Measurements from ENCODE around the gene FZD8.
"Not testable (repeated sequence)": the region's sequence is repeated elsewhere in the genome, so short reads cannot be mapped to it uniquely, and the experiment has no call there.

FZD8 gene, protein sequence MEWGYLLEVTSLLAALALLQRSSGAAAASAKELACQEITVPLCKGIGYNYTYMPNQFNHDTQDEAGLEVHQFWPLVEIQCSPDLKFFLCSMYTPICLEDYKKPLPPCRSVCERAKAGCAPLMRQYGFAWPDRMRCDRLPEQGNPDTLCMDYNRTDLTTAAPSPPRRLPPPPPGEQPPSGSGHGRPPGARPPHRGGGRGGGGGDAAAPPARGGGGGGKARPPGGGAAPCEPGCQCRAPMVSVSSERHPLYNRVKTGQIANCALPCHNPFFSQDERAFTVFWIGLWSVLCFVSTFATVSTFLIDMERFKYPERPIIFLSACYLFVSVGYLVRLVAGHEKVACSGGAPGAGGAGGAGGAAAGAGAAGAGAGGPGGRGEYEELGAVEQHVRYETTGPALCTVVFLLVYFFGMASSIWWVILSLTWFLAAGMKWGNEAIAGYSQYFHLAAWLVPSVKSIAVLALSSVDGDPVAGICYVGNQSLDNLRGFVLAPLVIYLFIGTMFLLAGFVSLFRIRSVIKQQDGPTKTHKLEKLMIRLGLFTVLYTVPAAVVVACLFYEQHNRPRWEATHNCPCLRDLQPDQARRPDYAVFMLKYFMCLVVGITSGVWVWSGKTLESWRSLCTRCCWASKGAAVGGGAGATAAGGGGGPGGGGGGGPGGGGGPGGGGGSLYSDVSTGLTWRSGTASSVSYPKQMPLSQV

DNA sequence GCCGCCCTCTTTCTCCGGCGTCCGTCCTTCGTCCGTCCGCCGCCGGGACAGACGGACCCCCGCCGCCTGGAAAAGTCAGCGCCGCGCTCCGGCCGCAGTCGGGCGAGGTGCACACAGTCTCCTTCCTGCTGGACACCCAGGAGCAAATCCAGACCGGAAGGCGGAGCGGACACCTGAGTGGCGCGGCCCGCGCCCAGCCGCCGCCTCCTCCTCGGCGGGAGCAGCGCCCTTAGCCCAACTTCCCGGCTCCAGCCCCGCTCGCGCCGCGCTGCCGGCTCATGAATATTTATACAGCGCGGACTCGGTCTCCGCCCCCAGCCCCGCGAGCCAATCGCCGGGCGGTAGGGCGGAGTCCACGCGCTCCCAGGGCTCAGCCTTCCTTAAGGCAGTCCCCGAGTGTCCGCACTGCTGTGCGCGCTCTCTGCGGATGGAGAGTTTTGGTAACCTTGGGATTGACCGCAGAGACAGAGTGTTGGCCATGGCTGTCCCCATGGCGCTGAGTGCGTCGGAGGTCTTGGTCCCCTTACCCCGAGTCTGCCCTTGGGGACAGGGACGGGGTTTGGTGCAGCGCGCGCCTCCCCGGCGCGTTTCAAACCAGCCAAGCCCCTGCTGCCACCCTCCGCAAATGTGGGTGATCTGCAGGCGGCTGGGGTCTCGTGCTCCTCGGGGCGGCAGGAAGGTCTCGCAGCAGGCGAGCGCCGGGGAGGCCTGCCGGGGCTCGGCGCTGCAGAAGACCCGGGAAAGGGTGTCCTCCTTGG lies at the start of gene FZD8:
Gene FZD8 (minus strand): TSS at position 262 of the 758 bp plus-strand sequence. CDS start 867 bp downstream, outside the sequence.
- peak; percentile 66 for DNase-seq (ENCODE audit: low spot score)

DNA sequence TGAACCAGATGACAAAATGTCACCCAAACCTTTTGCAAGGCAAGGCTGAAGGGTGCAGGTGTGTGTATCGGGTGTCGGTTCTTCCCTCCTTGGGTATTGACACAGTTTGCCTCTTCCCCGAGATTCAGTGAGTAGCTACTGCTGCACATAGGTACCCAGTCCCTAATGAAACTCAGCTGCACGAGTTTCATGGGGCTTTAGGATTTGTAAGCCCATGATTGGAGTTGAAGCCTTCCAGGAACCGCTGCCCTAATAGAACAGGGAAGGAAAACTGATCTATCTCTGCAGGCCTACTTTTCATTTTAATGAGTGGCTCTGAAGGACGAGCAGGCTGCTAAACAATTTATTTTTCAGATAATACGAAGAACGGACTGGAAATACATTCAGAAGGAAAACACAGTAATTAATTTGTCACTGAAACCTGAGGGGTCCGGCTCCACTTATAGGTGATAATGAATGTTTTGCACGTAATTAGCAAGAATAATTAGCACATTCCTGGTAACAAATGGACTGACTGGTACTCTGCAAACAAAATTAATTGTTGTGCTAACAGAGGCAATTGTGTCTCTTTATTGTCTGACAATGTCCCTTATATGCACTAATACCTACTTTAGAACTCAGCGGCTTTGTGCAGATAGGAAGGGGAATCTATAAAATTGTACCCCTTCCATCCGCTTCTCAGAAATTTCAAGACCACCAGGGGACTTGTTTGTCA lies 49.6 kb upstream of the FZD8 start:
- DNase-seq (ENCODE audit: low spot score), result no peak

DNA sequence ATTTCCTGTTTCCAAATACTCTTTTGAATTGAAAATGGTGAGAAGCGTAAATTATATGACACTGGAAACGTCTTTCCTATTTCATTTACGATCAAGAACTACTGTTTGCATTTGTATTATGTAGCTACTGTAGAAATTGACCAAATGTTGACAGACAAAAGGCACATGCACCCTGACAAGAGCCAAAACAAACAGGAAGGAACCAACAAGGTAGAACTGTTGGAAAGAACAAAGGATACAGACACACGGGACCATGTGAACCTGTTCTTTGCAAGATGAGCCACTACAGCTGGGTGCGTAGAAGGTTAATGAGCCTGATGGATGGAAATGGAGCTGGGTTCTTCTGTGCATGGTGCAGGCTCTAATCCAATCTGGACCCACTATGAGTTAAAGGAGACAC lies 48.4 kb upstream of the FZD8 start:
- DNase-seq (ENCODE audit: low spot score), result no peak

DNA sequence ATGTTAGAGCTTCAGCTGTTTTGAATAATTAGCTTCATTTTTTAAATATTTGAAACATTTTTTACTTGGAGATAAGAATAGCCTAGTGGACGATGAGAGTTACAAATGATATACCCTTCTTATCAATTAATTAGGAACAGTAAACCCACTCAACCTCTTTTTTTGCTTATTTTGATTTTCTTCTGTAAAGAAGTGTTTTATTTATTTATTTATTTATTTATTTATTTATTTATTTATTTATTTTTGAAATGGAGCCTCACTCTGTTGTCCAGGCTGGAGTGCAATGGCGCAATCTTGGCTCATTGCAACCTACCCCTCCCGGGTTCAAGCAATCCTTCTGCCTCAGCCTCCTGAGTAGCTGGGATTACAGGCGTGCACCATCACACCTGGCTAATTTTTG lies 43.8 kb upstream of the FZD8 start:
- not testable (repeated sequence) for DNase-seq (ENCODE audit: low spot score)

DNA sequence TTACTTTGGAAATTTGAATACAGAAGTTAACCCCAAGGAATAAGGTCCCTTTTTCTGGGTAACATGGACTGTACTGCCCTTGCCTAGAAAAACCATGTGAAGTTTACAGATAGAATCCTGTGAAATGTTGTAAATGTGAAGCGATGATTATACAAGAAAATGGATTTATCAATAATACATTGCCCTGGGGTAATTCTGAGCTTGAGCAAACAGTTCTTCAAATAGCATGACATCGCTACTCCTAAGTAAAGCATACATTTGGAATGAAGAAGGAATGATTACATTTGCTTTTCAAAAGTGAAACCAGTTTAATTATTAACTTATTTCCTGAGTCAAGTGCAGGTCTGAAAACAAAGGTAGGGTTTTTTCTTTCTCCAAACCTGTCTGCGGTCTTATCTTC lies 43.3 kb upstream of the FZD8 start:
- no peak for DNase-seq (ENCODE audit: low spot score)

DNA sequence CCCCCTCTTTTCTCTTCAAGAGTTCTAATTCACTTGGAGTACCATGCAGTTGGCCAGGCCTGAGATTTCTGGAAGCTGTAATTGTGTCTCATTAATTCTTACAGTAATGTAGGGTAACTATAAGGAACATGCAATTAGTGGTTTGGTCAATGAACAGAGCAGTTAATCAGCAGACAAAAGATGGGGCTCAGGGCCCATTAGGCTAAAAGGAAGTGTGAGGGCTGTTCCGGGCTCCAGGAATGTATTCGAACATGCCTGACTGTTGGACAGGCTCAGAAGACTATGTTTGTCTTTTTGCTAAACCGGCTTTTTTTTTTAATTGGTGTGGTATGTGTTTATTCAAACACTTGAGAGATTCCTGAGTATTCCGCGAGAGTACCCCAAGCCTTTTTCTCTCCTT lies 42.5 kb upstream of the FZD8 start:
- DNase-seq (ENCODE audit: low spot score), result no peak

DNA sequence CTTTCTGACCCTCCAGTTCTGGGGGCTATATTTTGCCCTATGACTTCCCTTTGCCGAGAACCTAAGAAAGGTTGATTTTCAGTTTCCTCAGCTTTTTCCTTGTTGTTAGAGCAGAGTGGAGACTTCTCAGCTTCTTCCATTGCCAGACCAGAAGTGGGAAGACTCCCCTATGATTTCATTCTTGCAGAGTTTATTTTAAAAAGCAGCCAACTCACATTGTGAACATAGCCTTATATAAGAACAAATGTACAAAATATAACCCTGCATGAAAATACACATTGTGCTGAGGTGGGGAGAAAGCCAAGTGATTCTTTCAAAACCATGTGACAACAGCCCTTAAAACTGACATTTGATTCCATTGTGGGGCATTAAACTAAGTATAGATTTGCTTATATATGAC lies 33.8 kb upstream of the FZD8 start:
- no peak for DNase-seq (ENCODE audit: low spot score)

DNA sequence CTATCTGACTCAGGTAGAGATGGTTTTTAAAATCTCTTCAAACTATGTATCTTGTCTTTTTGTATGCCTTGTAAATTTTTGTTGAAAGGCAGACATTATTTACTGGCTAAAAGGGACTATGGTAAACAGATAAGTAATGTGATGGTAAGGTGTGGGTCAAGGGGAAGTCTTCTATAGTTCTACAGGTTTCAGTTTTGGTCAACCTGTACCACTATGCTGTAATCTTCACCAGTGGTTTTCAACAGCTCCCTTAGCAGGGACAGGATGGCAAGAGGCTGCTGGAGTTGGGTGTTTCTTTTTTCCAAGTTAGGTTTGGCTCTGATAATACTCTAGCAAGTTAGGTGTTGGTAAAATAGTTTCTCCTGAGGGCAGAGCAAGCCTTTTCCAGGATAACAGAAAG lies 32.7 kb upstream of the FZD8 start:
- no peak for DNase-seq (ENCODE audit: low spot score)

DNA sequence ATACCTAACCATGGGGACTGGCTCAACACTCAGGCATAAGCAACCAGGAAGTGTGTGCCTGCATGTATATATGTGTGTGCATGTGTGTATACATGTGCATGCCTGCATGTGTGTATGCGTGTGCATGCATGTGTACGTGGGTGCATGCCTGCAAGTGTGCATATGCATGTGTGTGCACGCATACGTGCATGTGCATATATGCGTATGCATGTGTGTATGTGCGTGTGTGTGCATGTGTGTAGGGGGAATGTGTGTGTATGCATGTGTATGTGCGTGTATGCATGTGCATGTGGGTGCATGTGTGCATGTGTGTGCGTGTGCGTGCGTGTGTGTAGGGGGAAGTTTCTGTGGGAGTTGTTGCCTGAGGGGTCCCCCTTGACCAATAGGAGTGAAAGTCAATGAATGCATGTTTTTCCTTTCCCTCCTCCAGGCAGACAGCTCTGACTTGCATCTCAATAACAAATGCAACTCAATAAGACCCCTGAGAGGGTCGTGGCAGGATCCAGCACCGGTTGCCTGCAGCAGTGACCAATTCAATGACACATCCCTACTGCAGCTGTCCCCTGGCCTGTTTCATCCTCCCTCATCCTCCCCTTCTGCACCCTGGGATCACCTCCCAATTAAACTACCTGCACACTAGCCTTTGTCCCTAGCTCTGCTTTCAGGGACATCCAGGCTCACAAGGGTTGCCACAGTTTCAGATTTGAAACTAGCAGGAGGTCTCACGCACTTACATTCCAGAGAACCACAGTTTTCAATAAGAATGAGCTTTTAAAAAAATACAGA lies 27.0 kb upstream of the FZD8 start:
- DNase-seq (ENCODE audit: low spot score), result no peak

DNA sequence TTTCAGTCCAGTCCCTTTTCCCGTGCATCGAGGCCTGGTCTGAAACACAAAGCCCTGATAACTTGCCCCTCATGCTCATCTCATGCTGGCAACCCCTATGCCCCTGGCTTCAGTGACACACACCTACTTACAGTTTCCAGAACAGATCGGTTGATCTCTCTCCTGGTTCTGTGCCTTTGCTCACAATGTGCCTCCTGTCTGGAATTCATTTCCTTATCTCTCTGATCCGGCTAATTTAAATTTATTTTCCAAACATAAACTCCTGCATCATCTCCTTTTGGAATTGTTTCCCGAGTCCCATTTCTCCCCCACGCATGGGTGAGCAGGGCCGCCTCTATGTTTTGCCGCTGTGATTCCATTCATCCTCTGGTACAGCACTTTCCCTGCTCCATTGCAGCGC lies 25.9 kb upstream of the FZD8 start:
- no peak for DNase-seq (ENCODE audit: low spot score)

DNA sequence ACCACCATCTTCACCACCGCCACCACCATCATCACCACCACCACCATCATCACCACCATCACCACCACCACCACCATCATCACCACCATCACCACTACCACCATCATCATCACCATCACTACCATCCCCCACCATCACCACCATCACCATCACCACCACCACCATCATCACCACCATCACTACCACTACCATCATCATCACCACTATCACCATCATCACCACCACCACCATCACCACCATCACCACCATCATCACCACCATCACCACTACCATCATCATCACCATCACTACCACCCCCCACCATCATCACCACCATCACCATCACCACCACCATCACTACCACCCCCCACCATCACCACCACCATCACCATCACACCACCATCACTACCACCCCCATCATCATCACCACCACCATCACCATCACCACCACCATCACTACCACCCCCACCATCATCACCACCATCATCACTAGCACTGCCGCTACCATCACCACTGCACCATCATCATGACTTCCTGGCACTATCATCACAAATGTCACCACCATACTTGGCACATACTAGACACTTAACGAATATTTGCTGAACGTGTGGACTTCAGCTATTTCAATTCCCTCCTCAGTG lies 25.3 kb upstream of the FZD8 start:
- DNase-seq (ENCODE audit: low spot score), result no peak

DNA sequence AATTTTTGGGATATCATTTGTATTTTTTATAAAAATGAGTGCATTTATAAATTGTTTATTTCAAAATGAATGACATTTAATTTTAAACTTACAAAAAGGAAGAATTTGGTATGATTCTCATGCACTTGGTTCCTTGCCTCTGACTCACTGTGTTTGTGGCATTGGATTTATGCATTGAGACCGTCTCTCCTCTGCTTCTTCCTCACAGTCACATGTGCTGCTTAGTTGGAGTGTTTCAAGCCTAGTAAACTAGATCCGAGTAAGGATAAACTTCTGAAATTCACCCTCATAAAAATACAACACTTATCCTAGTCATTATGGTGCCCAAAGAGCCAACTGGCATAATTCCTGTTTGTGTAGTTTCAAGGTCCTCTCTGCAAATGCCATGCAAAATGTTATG lies 19.1 kb upstream of the FZD8 start:
- DNase-seq (ENCODE audit: low spot score), result no peak

DNA sequence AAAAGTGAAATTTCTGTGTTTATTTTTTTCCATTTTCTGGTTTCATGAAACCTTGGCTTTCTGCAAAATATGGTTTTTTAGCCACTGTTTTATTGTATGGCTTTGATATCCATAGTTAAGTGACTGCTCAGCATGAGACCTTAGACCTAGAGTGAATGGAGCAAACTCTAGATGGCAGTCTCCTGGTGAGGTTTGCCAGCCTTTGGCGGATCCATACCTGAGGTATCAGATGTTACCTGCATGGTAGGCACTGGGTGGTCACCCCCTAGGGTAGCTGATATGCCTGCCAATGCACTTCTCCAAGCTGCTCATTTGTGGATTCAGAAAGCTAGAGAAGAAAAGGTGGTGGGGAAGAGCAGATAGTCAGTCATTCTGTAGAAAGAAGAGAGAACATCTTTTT lies 17.4 kb upstream of the FZD8 start:
- no peak for DNase-seq (ENCODE audit: low spot score)

DNA sequence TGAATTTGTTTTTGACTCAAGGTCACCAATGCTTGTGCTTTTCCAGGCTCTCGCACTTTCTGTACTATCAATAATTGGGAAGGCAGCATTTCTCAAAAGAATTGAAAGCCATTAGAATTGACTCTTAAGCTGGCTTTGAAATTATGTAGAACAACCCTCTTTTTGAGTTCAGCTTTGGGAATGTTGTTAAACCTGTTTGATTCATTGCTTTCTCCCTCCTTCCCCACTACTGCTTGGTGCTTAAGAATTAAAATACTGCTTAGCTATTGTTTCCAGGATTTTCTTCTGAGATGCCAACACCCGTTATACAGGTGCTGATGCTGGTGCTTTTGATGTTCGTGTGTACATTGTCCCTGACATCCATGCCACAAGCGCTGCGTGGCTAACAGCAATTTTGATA lies 15.5 kb upstream of the FZD8 start:
- DNase-seq (ENCODE audit: low spot score), result no peak

DNA sequence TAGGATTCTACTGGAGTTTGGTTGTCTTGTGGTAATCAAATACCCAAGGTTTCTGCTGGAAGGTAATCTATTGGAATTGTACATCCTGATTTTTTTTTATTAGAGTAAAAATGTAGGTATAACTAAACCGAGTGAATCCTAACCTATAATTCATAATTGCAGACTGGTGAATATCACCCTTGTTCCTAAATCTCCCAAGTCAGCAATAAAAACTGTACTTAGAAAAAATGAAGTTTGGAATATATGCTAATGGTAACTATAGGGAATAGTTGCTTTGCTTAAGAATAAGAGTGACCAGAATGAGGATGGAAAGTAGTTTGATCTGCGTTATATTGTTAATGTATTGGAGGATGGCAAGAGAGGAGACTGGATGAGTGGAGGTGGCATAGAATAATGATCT lies 10.7 kb upstream of the FZD8 start:
- no peak for DNase-seq (ENCODE audit: low spot score)

DNA sequence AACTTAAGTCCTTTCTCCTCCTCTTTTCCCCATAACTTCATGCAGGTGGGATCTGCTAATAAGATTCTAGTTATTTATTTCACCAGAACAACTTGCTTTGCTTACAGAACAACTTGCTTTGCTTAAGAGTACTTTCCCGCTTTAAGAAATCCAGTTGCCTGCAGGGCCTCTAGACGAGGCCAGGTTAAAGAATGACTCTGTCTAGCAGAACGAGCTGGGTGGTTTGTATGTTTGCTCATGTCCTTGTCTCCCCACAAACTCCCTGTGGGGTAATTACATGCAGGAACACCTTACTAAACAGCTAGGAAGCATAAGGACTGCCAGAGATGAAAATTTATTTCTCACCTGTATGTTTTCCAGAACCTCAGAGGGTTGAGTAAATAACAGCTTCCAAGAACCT lies 8.8 kb upstream of the FZD8 start:
- DNase-seq (ENCODE audit: low spot score), result no peak

DNA sequence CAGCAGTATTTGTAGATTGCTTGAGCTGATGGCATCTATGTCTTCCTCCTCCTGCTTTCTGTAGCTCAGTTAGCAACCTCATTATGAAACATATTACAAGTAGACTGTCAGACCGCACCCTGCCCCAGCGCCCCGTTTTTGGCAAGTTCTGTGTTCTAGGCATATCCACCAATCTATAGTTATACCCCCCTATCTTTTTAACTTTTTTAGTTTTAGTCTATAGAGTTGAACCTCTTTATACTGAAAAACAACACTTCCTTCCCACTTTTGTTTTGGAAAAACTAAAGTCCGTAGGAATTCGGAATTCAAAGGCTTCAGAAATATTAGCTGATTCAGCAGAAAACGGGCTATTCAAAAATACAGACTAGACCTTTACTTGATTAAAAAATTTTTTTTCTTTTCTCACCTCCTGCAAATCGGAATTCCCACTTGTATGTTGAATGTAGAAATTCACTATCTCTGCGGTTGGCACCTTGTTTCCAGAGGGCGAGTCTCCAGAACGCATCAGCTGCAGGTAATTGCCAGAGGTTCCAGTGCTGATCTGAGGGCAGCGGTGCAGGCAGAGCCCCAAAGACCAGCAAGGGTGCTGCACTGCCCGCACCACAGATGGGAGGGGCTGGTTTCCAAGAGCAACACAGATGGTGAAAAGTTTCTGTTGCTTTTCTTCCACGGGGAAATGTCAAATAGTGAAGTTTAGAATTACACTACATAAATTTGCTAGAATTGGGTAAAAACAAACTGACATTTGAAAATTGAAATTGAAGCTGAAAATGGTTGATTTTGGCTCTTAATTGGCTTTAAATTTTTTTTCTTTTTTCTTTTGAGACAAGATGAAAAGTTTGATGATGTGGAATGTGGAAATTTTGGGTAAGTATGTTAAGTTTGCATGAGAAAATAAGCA lies 2.2 kb upstream of the FZD8 start:
- DNase-seq (ENCODE audit: low spot score), result no peak

DNA sequence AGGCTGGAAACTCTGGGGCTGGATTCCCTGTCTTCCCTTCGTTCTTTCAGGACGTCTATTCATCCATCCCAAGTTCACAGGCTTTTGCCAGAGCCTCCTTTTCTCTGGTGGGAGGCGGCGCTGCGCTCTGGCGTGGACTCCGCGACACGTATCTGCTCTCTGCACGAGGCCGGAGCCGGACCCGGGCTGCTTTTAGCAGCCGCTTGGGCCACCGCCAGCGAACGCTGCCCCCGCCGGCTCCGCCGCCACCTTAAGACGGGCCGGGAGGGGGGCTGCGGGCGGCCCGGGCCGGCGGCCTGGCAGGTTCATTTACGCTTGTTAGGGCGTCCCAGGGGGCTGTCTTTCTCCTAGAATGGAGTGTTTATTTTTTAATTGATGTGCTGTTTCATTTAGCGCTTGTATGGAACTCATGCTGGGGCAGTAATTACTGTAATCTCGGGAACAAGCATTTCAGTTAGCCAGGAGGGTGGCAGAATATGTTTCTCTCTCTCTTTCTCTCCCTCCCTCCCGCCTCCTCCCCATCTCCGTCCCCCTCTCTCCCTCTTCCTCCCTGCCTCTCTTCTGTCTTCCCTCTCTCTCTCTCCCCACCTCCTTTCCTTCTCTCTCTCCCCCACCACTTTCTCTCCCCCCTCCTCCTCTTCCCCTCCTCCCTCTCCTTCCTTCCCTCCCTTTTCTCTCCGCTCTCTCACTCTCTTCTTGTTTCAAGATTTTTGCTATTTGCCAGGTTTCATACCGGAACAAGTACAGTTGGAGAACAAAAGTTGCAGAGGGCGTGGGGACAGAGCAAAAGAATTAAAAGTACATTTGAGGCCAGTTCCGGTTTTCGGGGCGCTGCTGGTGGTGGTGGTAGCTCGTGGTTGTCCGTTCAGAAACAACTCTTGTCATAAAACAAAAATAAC lies 1.3 kb upstream of the FZD8 start:
- no peak for DNase-seq (ENCODE audit: low spot score)

DNA sequence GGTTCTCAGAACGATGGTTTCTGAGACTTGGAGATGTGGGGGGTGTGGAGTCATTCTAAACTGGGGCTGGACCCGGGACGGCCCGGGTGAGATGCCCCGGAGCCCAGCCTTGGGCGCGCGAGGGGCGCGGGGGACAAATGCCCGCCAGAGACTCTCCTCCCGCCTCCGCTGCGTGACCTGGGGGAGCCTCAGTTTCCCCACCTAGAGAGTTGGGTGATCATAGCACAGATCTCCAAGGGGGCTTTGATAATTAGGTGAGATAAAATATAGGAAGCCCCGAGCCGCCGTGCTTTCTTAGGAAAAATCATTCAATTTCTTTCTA lies 658 bp upstream of the FZD8 start:
- no peak for DNase-seq (ENCODE audit: low spot score)

Data from NAMALWA (cell line).